Astrocyte (in vitro differentiated cells and primary cell): ENCODE data around the gene WNK4. TPM values are rescaled to one million over a fixed set of nuclear protein-coding genes. Genes with fewer than 3 reads are reported as not detected.

Source experiments
- DNase-seq: peaks from one replicate; pipeline ENCODE4 v3.0.0-alpha.2; 2010; ENCODE audit warnings: low read depth
- FAIRE-seq: peaks from 2 replicates; lab custom pipeline; 2011; peaks lifted over from hg19 to GRCh38; lab: Jason Lieb, UNC
- H2AFZ ChIP-seq: 2 replicates; pipeline ENCODE4 v1.6.0; 2012; ENCODE audit warnings: low read depth, low read length, inconsistent platforms
- H3K27ac ChIP-seq: 2 replicates; pipeline ENCODE4 v1.5.1; 2011; ENCODE audit warnings: low read depth, low read length, inconsistent platforms
- H3K27me3 ChIP-seq: 2 replicates; pipeline ENCODE4 v1.6.0; 2011; ENCODE audit warnings: low read length, inconsistent platforms; ENCODE audit not compliant: insufficient read depth
- H3K36me3 ChIP-seq: 2 replicates; pipeline ENCODE4 v1.5.1; 2011; ENCODE audit warnings: low read length, inconsistent platforms; ENCODE audit not compliant: insufficient read depth
- H3K4me1 ChIP-seq: 2 replicates; pipeline ENCODE4 v1.5.1; 2011; ENCODE audit warnings: low read length, inconsistent platforms; ENCODE audit not compliant: insufficient read depth
- H3K4me2 ChIP-seq: 2 replicates; pipeline ENCODE4 v1.6.0; 2012; ENCODE audit warnings: low read length, inconsistent platforms
- H3K4me3 ChIP-seq: 2 replicates; pipeline ENCODE4 v1.5.1; 2011; ENCODE audit warnings: low read depth, mild to moderate bottlenecking, low read length, inconsistent platforms; ENCODE audit not compliant: insufficient read depth
- H3K79me2 ChIP-seq: 2 replicates; pipeline ENCODE4 v1.6.0; 2012; ENCODE audit warnings: mild to moderate bottlenecking, low read length, inconsistent platforms; ENCODE audit not compliant: insufficient read depth
- H3K9ac ChIP-seq: 2 replicates; pipeline ENCODE4 v1.6.0; 2012; ENCODE audit warnings: mild to moderate bottlenecking, low read length, inconsistent platforms
- H3K9me3 ChIP-seq: 2 replicates; pipeline ENCODE4 v1.5.1; 2012; ENCODE audit warnings: low read depth, mild to moderate bottlenecking, low read length, inconsistent platforms; ENCODE audit not compliant: insufficient read depth
- H4K20me1 ChIP-seq: 2 replicates; pipeline ENCODE4 v1.6.0; 2012; ENCODE audit warnings: low read length, inconsistent platforms; ENCODE audit not compliant: insufficient read depth
- H3K27ac Mint-ChIP-seq: one replicate; pipeline ENCODE4 v1.8.0; 2021; ENCODE audit warnings: mild to moderate bottlenecking, mixed read lengths; ENCODE audit not compliant: unreplicated experiment
- H3K27me3 Mint-ChIP-seq: one replicate; pipeline ENCODE4 v1.8.0; 2021; ENCODE audit warnings: low read depth, mixed read lengths; ENCODE audit not compliant: unreplicated experiment
- H3K36me3 Mint-ChIP-seq: one replicate; pipeline ENCODE4 v1.8.0; 2021; ENCODE audit warnings: low read depth, mixed read lengths; ENCODE audit not compliant: unreplicated experiment
- H3K4me1 Mint-ChIP-seq: one replicate; pipeline ENCODE4 v1.8.0; 2021; ENCODE audit warnings: low read depth, mixed read lengths; ENCODE audit not compliant: unreplicated experiment
- H3K4me3 Mint-ChIP-seq: one replicate; pipeline ENCODE4 v1.8.0; 2021; ENCODE audit warnings: mild to moderate bottlenecking, moderate library complexity, mixed read lengths; ENCODE audit not compliant: unreplicated experiment
- H3K9me3 Mint-ChIP-seq: one replicate; pipeline ENCODE4 v1.8.0; 2021; ENCODE audit warnings: mild to moderate bottlenecking, mixed read lengths; ENCODE audit not compliant: unreplicated experiment
- EZH2 ChIP-seq: IDR thresholded peaks from 2 replicates; pipeline ENCODE4 v1.6.1; 2012; ENCODE audit warnings: mild to moderate bottlenecking, low read length, inconsistent platforms; ENCODE audit not compliant: insufficient read depth
- total RNA-seq: library from RNA; stranded (reverse); gene quantifications from 2 replicates; pipeline ENCODE4 v1.2.1, GENCODE V29; 2021
- TF ChIP-seq, protein P1 (sequence below): IDR thresholded peaks from 2 replicates; pipeline ENCODE4 v1.5.1; 2011; ENCODE audit warnings: low read depth, mild to moderate bottlenecking, inconsistent platforms, low read length, moderate library complexity; ENCODE audit not compliant: insufficient read depth

Gene WNK4
- total RNA-seq, 1 donor from 2014 or later, result 34.8 TPM

GRCh38 chr17:42814633-42815399 is 34.4 kb downstream of the WNK4 start:
- peaks cover 4% of the 10 kb centered on the region for H3K79me2 ChIP-seq
- H3K27me3 Mint-ChIP-seq, result no peaks in the 10 kb centered on the region
- FAIRE-seq (peak; percentile 20), DNase-seq (peak; percentile 97)
- H3K4me1 Mint-ChIP-seq, result peaks cover 27% of the 10 kb centered on the region
- no peak overlapping the region for H2AFZ ChIP-seq
- peaks cover 54% of the 10 kb centered on the region for H3K36me3 ChIP-seq
- H3K4me2 ChIP-seq, result peak overlapping the region; percentile 60
- peaks cover 4% of the 10 kb centered on the region for H4K20me1 ChIP-seq
- H3K27ac ChIP-seq, result peak overlapping the region; percentile 42
- H3K4me3 Mint-ChIP-seq, result peak overlapping the region; percentile 2
- peak overlapping the region; percentile 23 for H3K9ac ChIP-seq
- TF ChIP-seq EZH2, result no peak
- TF ChIP-seq, protein P1, sequence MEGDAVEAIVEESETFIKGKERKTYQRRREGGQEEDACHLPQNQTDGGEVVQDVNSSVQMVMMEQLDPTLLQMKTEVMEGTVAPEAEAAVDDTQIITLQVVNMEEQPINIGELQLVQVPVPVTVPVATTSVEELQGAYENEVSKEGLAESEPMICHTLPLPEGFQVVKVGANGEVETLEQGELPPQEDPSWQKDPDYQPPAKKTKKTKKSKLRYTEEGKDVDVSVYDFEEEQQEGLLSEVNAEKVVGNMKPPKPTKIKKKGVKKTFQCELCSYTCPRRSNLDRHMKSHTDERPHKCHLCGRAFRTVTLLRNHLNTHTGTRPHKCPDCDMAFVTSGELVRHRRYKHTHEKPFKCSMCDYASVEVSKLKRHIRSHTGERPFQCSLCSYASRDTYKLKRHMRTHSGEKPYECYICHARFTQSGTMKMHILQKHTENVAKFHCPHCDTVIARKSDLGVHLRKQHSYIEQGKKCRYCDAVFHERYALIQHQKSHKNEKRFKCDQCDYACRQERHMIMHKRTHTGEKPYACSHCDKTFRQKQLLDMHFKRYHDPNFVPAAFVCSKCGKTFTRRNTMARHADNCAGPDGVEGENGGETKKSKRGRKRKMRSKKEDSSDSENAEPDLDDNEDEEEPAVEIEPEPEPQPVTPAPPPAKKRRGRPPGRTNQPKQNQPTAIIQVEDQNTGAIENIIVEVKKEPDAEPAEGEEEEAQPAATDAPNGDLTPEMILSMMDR, result no peak
- H3K4me3 ChIP-seq, result no peak overlapping the region
- peaks cover 37% of the 10 kb centered on the region for H3K4me1 ChIP-seq
- H3K9me3 ChIP-seq, result no peaks in the 10 kb centered on the region
- no peaks in the 10 kb centered on the region for H3K9me3 Mint-ChIP-seq
- H3K36me3 Mint-ChIP-seq, result peaks cover 26% of the 10 kb centered on the region
- peak overlapping the region; percentile 49 for H3K27ac Mint-ChIP-seq
- H3K27me3 ChIP-seq, result no peaks in the 10 kb centered on the region

- no peaks in the 10 kb centered on the region for H3K27me3 Mint-ChIP-seq
- Histone ChIP-seq H3K27me3 (no peaks in the 10 kb centered on the region), H3K36me3 (peaks cover 51% of the 10 kb centered on the region), H3K9ac (peak overlapping the region; percentile 66), H3K79me2 (peaks cover 19% of the 10 kb centered on the region), H4K20me1 (peaks cover 7% of the 10 kb centered on the region), H3K4me1 (peaks cover 37% of the 10 kb centered on the region), H3K4me3 (no peak overlapping the region), H2AFZ (no peak overlapping the region), H3K27ac (peak overlapping the region; percentile 78), H3K9me3 (no peaks in the 10 kb centered on the region), H3K4me2 (peak overlapping the region; percentile 34)
- peak overlapping the region; percentile 97 for H3K27ac Mint-ChIP-seq
- H3K4me3 Mint-ChIP-seq, result peak overlapping the region; percentile 18
- FAIRE-seq, result no peak
- peaks cover 29% of the 10 kb centered on the region for H3K4me1 Mint-ChIP-seq
- peak; percentile 76 for DNase-seq
- H3K36me3 Mint-ChIP-seq, result peaks cover 26% of the 10 kb centered on the region
- H3K9me3 Mint-ChIP-seq, result no peaks in the 10 kb centered on the region
- no peak for TF ChIP-seq EZH2
- TF ChIP-seq, protein P1, result no peak
Observed at GRCh38 chr17:42817866-42818265, 37.5 kb downstream of the WNK4 start.

DNA sequence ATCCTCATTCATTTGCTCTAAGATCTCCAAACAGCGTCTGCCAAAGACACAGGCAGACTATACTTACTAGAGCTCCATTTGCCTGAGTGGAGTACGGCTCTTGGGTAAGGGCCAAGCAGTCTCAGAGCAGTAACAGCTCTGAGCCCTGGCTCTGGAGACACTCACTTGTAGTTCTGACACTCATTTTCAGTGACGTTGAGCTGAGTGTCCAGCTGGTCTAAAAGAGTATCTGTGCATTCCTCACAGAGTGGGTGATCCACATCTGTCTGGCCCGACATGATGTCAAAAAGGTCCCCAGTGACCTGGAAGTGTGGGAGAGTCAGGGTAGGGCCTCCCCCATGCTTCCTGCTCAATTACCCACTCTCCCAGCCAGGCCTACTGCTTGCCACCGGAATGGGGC is 38.0 kb downstream of the WNK4 start:
- H3K27me3 Mint-ChIP-seq, result no peaks in the 10 kb centered on the region
- DNase-seq, result peak; percentile 27
- Histone ChIP-seq H2AFZ (no peak overlapping the region), H3K4me2 (peak overlapping the region; percentile 34), H3K79me2 (peaks cover 24% of the 10 kb centered on the region), H3K27me3 (no peaks in the 10 kb centered on the region), H4K20me1 (peaks cover 7% of the 10 kb centered on the region), H3K9ac (peak overlapping the region; percentile 66), H3K36me3 (peaks cover 51% of the 10 kb centered on the region), H3K4me1 (peaks cover 37% of the 10 kb centered on the region), H3K9me3 (no peaks in the 10 kb centered on the region), H3K27ac (peak overlapping the region; percentile 78), H3K4me3 (no peak overlapping the region)
- H3K9me3 Mint-ChIP-seq, result no peaks in the 10 kb centered on the region
- FAIRE-seq, result no peak
- H3K36me3 Mint-ChIP-seq, result peaks cover 26% of the 10 kb centered on the region
- peak overlapping the region; percentile 97 for H3K27ac Mint-ChIP-seq
- H3K4me3 Mint-ChIP-seq, result peak overlapping the region; percentile 18
- peaks cover 29% of the 10 kb centered on the region for H3K4me1 Mint-ChIP-seq
- no peak for TF ChIP-seq EZH2
- TF ChIP-seq, protein P1, result no peak
